Measurements from ENCODE around the gene CDK19.

CDK19 gene

GRCh38 chr6:110703010-110703905 lies 112.0 kb downstream of the CDK19 start:
- DNase-seq (ENCODE audit: low read depth), result no peak

GRCh38 chr6:110699780-110700179 lies 115.5 kb downstream of the CDK19 start:
- DNase-seq (ENCODE audit: low read depth), result no peak

DNA sequence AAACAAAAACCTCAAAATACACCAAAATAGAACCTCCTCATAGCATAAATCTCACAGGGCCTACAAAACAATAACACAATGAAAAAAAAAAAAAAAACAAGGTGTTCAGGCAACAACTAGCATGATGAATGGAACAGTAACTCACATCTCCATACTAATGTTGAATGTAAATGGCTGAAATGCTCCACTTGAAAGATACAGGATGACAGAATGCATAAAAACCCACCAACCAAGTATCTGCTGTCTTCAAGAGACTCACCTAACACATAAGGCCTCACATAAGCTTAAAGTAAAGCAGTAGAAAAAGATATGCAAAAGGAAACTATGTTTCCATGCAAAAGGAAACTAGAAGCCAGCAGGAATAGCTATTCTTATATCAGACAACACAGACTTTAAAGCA lies 121.3 kb downstream of the CDK19 start:
- DNase-seq (ENCODE audit: low read depth), result no peak

DNA sequence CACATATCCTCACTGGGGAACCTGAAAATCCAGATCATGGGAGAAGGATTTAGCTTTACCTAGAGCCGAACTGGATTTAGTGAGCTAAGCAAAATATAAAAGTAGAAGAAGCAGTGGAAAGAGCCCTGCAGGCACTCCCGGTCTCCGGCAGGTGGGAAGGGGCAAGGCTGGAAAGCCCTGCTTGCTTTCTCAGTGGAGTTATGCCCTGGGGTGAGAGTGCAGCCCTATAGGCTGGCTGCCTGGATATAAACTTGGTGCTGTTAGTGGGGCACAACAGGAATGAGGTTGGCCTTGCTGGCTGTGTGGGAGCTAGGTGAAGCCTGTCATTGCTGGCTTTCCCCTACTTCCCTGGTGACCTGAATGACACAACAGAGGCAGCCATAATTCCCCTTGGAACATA lies 122.0 kb downstream of the CDK19 start:
- DNase-seq (ENCODE audit: low read depth), result no peak

DNA sequence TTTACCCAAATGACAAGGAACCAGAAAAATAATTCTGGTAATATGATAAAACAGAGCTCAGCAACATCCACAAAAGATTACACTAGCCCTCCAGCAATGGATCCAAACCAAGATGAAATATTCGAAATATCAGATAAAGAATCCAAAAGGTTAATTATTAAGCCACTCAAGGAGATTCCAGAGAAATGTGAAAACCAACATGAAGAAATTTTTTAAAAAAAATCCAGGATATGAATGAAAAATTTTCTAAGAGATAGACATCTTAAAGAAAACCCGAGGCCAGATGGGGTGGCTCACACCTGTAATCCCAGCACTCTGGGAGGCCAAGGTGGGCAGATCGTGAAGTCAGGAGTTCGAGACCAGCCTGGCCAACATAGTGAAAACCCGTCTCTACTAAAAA lies 124.4 kb downstream of the CDK19 start:
- no peak for DNase-seq (ENCODE audit: low read depth)

- no peak for DNase-seq (ENCODE audit: low read depth)
Observed at GRCh38 chr6:110690106-110690654, 125.1 kb downstream of the CDK19 start.

DNA sequence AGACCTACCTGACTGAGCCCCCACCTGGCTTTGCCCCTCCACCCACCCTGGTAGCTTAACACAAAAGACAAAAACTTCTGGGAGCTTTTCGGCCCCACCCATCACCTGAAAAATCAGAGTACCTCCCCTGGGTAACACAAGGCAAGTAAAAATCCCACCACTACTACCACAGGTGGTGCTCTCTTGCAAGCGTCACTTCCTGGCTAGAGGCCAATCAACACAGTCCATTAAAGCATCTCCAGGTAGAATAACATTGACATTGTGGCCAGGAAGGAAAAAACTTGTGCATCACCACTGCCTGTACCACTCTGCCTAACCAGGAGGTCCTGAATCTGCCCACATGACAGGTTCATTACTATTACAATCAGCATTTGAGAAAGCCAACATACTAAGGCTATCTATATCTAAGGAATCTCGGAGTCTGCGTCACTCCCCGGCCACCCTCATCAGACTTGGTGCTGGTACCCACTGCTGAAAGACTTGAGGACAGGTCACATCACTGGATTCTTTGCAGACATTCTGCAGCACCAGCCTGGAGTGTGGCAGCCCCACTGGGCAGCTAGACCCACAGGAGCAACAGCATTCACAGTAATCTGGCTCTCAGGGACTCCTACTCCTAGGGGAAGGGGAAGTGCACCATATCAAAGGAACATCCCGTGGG lies 125.9 kb downstream of the CDK19 start:
- no peak for DNase-seq (ENCODE audit: low read depth)

DNA sequence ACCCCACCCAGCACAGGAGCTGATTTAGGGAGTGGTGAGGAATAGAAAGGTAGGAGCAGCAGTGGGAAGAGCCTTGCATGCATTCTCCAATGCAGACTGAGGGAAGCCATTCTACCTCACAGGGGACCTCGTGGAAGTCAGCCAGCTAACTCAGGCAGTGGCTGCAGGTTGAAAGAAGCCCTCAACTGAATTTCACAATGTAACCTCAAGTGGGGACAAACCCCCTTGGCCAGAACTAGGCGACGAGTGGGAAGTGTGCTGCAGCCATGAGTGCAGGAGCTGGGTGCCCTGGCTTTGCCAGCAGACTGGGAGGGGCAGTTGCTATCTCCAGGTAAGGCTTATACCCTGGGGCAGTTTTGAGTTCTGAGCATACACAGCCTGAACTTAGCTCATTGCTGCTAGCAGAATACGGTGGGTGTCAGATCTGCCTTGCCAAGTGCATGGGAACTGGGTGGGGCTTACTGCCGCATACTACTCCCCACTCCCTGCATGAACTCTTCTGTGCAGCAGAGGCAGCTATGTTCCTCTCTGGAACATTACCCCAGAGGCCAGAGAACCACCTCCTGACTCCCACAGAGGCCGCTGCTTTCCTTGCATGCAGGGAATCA lies 126.5 kb downstream of the CDK19 start:
- DNase-seq (ENCODE audit: low read depth), result no peak

- no peak for DNase-seq (ENCODE audit: low read depth)
Observed at GRCh38 chr6:110687326-110687725, 127.9 kb downstream of the CDK19 start.

GRCh38 chr6:110683241-110683640 lies 132.0 kb downstream of the CDK19 start:
- DNase-seq (ENCODE audit: low read depth), result no peak

- peak; percentile 13 for DNase-seq (ENCODE audit: low read depth)
Observed at GRCh38 chr6:110682460-110682853, 132.8 kb downstream of the CDK19 start.

GRCh38 chr6:110681543-110682459 lies 133.5 kb downstream of the CDK19 start:
- no peak for DNase-seq (ENCODE audit: low read depth)

DNA sequence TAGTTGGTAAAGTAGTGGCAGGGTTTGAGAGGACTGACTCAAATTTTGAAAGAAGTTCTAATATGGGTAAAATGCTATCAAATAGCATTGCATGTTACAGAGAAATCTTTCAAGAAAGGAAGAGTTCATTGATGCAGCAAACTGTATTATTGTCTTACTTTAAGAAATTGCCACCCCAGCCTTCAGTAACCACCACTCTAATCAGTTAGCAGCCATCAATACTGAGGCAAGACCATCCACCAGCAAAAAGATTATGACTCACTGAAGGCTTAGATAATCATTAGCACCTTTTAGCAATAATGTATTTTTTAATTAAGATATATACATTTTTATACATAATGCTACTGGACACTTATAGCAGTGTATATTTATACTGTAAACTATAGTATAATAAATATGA lies 138.9 kb downstream of the CDK19 start:
- DNase-seq (ENCODE audit: low read depth), result no peak

- DNase-seq (ENCODE audit: low read depth), result no peak
Observed at GRCh38 chr6:110674096-110674495, 141.2 kb downstream of the CDK19 start.

DNA sequence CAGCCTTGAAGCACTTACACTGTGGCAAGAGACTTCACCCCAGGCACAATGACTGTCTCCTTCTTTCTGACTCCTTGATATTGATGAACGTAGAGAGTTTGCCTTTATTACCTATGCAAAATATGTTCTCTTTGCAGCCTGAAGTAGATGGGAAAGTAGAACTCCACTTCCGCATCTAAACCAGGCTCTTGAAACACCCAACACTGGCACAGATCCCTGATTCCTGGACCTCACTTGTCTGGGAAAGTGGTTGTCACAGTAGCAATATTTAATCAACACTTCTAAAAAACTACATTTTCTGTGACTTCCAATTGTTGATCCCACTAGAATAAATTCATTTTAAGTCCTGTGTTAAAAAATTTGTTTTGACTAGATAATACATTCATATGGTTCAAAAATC lies 143.1 kb downstream of the CDK19 start:
- no peak for DNase-seq (ENCODE audit: low read depth)

DNA sequence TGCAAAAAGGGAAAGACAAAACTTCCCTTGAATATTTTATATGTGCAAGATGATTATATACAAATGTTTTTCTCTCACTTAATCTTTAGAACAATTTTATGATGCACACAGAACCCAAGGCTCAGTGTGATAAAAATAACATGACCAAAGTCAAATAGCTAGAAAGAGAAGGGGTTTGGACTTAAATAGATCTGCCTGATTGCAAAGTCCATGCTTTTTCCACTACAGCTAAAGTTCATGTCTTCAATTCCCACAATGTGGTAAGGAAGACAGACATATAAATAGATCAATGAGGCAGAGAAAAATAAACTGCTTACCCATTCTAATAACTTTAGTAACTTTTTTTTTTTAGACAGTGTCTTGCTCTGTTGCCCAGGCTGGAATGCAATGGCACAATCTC lies 143.8 kb downstream of the CDK19 start:
- no peak for DNase-seq (ENCODE audit: low read depth)

GRCh38 chr6:110665600-110665999 lies 149.7 kb downstream of the CDK19 start:
- DNase-seq (ENCODE audit: low read depth), result no peak

DNA sequence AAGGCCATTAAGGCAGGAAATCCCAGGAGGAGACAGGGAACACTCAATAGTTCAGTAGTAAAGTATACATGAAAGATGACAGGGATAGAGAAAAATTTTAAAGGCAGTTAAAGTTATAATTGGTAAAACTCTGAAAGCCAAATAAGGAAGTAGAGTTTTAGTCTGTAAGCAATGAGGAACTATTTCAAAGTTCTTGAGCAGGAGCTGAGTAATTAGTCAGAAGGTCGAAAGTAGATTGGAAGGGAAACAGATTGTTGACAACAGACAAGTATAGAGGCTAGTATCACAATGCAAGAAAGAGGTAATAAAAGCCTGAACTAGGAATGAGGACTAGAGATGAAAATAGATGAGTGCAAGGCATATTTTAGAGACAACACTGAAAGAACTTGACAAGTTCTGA lies 150.3 kb downstream of the CDK19 start:
- DNase-seq (ENCODE audit: low read depth), result no peak

- no peak for DNase-seq (ENCODE audit: low read depth)
Observed at GRCh38 chr6:110662490-110663211, 152.6 kb downstream of the CDK19 start.

DNA sequence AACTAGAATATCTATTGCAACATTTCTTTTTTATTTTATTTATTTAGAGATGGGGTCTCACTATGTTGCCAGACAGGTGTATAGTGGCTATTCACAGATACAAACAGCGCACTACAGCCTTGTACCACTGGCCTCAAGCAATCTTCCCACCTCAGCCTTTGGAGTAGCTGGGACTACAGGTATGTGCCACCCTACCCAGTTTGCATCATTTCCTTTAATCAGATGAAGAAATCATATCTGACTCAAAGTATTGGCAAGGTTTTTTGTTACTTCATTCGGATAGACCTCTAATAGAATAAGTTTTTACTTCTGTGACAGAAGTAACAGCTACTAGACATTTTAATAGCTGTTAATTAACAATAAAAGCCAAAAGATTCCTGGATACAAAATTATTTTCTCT lies 153.9 kb downstream of the CDK19 start:
- DNase-seq (ENCODE audit: low read depth), result no peak

- DNase-seq (ENCODE audit: low read depth), result no peak
Observed at GRCh38 chr6:110660066-110660655, 155.1 kb downstream of the CDK19 start.

Data from activated T-helper 9 cell treated with anti-CD3 and anti-CD28 coated beads, Interleukin-2, amount 50 U/mL, for 16 hours (primary cell).